HFF-Myc (cell line): ENCODE data around the gene HECW1.

Experiments
- DNase-seq: peaks from one replicate; pipeline ENCODE4 v3.0.0-alpha.2; 2011; ENCODE audit warnings: low read depth; ENCODE audit errors: extremely low read depth
- H3K4me3 ChIP-seq: replicated peaks from 2 replicates; pipeline ENCODE4 v1.5.1; 2011; ENCODE audit warnings: low read depth, mild to moderate bottlenecking, control low read depth, low read length
- CTCF ChIP-seq: IDR thresholded peaks from 2 replicates; pipeline ENCODE4 v1.5.1; 2012; ENCODE audit warnings: mild to moderate bottlenecking, low read depth, low read length, control low read depth; ENCODE audit errors: missing control alignments

Gene HECW1

GRCh38 chr7:43496596-43496995, 384.1 kb downstream of the HECW1 start:
- no peak for DNase-seq
- H3K4me3 ChIP-seq = no peak overlapping the region
- no peak for TF ChIP-seq CTCF

- DNase-seq = no peak
- H3K4me3 ChIP-seq = no peak overlapping the region
- TF ChIP-seq CTCF = no peak
Observed at GRCh38 chr7:43501870-43502269, 389.4 kb downstream of the HECW1 start.

GRCh38 chr7:43502941-43503340, 390.5 kb downstream of the HECW1 start:
- no peak for TF ChIP-seq CTCF
- no peak overlapping the region for H3K4me3 ChIP-seq
- no peak for DNase-seq

- no peak for DNase-seq
- H3K4me3 ChIP-seq = no peak overlapping the region
- no peak for TF ChIP-seq CTCF
Observed at GRCh38 chr7:43505412-43505811, 393.0 kb downstream of the HECW1 start.

GRCh38 chr7:43506460-43506859, 394.0 kb downstream of the HECW1 start:
- H3K4me3 ChIP-seq = no peak overlapping the region
- no peak for TF ChIP-seq CTCF

GRCh38 chr7:43508461-43508860, 396.0 kb downstream of the HECW1 start:
- H3K4me3 ChIP-seq = no peak overlapping the region
- DNase-seq = no peak
- no peak for TF ChIP-seq CTCF

More at GRCh38 chr7:43506460-43506859, 394.0 kb downstream of the HECW1 start:
- DNase-seq = no peak

- no peak overlapping the region for H3K4me3 ChIP-seq
- DNase-seq = no peak
- TF ChIP-seq CTCF = no peak
Observed at GRCh38 chr7:43509906-43510305, 397.5 kb downstream of the HECW1 start.
